Sigmoid colon (tissue), 7 donors: ENCODE data around the gene DCC. TPM values are rescaled to one million over a fixed set of nuclear protein-coding genes. Genes with fewer than 3 reads are reported as not detected.
A peak's percentile ranks its signal among the peaks of the same experiment; 100 is the strongest.
"Not testable (repeated sequence)": the region's sequence is repeated elsewhere in the genome, so short reads cannot be mapped to it uniquely, and the experiment has no call there.

Experiments
- DNase-seq: peaks from one replicate; pipeline ENCODE4 v3.0.0-alpha.2; 2019
- H3K27ac ChIP-seq, 4 donors: fragments of 200-600 bp; sonication (generic); one replicate each; pipeline ENCODE4 v1.5.1; 2016 to 2019; ENCODE audit warnings: mild to moderate bottlenecking in 1 of 4
- H3K27me3 ChIP-seq, 3 donors: fragments of 200-600 bp; sonication (generic); one replicate each; pipeline ENCODE4 v1.5.1; 2019; ENCODE audit warnings: mild to moderate bottlenecking in 1 of 3
- H3K36me3 ChIP-seq, 4 donors: fragments of 200-600 bp; sonication (generic); one replicate each; pipeline ENCODE4 v1.5.1; 2016 to 2019
- H3K4me1 ChIP-seq, 4 donors: fragments of 200-600 bp; sonication (generic); one replicate each; pipeline ENCODE4 v1.5.1; 2017 to 2019
- H3K4me3 ChIP-seq, 4 donors: fragments of 200-600 bp; sonication (generic); one replicate each; pipeline ENCODE4 v1.5.1; 2017 to 2019; ENCODE audit warnings: mild to moderate bottlenecking in 2 of 4, moderate library complexity in 1 of 4
- H3K9me3 ChIP-seq, 4 donors: fragments of 200-600 bp in 3 of 4; sonication (generic) in 3 of 4; one replicate each; pipeline versions ENCODE4 v1.5.1 to v1.6.1; 2013 to 2019
- CTCF ChIP-seq, 4 experiments: fragments of 450-650 bp in 3 of 4; fragments of 200-600 bp in 1 of 4; IDR thresholded peaks; one replicate each; pipeline ENCODE4 v1.5.1; 2016 to 2019; ENCODE audit warnings: antibody characterized with exemption in 4 of 4, mild to moderate bottlenecking in 3 of 4, moderate library complexity in 2 of 4
- EP300 ChIP-seq, 4 donors: sonication (generic); formaldehyde crosslinking; IDR thresholded peaks; one replicate each; pipeline ENCODE4 v1.6.1; 2017; ENCODE audit warnings: antibody characterized with exemption in 4 of 4
- POLR2A ChIP-seq, 2 donors: fragments of 450-650 bp; IDR thresholded peaks; one replicate each; pipeline ENCODE4 v1.6.1; 2016; ENCODE audit warnings: antibody characterized with exemption in 2 of 2, mild to moderate bottlenecking in 2 of 2, moderate library complexity in 2 of 2
- POLR2AphosphoS5 ChIP-seq, 4 donors: sonication (generic); formaldehyde crosslinking; IDR thresholded peaks; one replicate each; pipeline ENCODE4 v1.6.1; 2017; ENCODE audit warnings: antibody characterized with exemption in 4 of 4
- WGBS, 2 donors: extraction: QIAGEN DNeasy Blood & Tissue Kit; methylation state at CpG; one replicate each; pipeline ENCODE4 v1.1.7; 2013; 5-methylcytosine and 5-hydroxymethylcytosine counted together
- intact Hi-C: fragments of 100-400 bp; cut with DNase I; formaldehyde crosslinking; loops from one replicate; pipeline ENCODE4 v1.15.1; 2023
- polyA plus RNA-seq, 3 donors: library from polyadenylated mRNA; stranded (reverse); fragments of 200-250 nt; gene quantifications; one replicate each; pipeline ENCODE4 v1.2.3, GENCODE V29; 2013
- total RNA-seq, 4 donors: library from RNA; depleted of rRNA; stranded (reverse); fragments of >200 nt; gene quantifications; one replicate each; pipeline ENCODE4 v1.1.0, GENCODE V29; 2016
- donor health status: healthy with polysubstance abuse.
- donor health status: Bipolar disorder and iron deficiency.
- donor health status: healthy.

The DCC gene
- total and polyA plus RNA-seq, 7 donors: 0.04 to 0.83 (median 0.36) TPM; not detected in 2

GRCh38 chr18:52352920-52353319 lies 12.9 kb downstream of the DCC start:
- Histone ChIP-seq H3K4me3 (no peak overlapping the region), H3K27me3 (no peaks in the 10 kb centered on the region), H3K9me3 (no peaks in the 10 kb centered on the region), H3K4me1 (peaks cover 0 to 17% (median 14%) of the 10 kb centered on the region in 4 donors), H3K27ac (peak overlapping the region in 2 of 4 donors; percentile 8 to 64), H3K36me3 (no peaks in the 10 kb centered on the region)
- 85 to 87% methylated on average over 3 of the region's 3 CpGs for WGBS, 2 donors
- TF ChIP-seq EP300 (IDR thresholded peaks at IDR 0.05): no peak
- no peak for TF ChIP-seq POLR2AphosphoS5 (IDR thresholded peaks at IDR 0.05)
- no peak for TF ChIP-seq POLR2A (IDR thresholded peaks at IDR 0.05)
- TF ChIP-seq CTCF (IDR thresholded peaks at IDR 0.05): no peak
- intact Hi-C loops: no loop called here
- no peak for DNase-seq

GRCh38 chr18:52353589-52353988 lies 13.6 kb downstream of the DCC start:
- 76 to 81% methylated on average over 4 of the region's 4 CpGs for WGBS, 2 donors
- no peak overlapping the region for H3K4me3 ChIP-seq
- H3K36me3 ChIP-seq: no peaks in the 10 kb centered on the region
- H3K4me1 ChIP-seq: peaks cover 0 to 17% (median 14%) of the 10 kb centered on the region in 4 donors
- no peak for DNase-seq
- H3K9me3 ChIP-seq: no peaks in the 10 kb centered on the region
- peak overlapping the region in 3 of 4 donors; percentile 8 to 64 (median 48) for H3K27ac ChIP-seq
- no peak for TF ChIP-seq CTCF (IDR thresholded peaks at IDR 0.05)
- no peak for TF ChIP-seq POLR2AphosphoS5 (IDR thresholded peaks at IDR 0.05)
- no peak for TF ChIP-seq EP300 (IDR thresholded peaks at IDR 0.05)
- TF ChIP-seq POLR2A (IDR thresholded peaks at IDR 0.05): no peak
- H3K27me3 ChIP-seq: no peaks in the 10 kb centered on the region
- intact Hi-C loops: no loop called here

- no peak for DNase-seq
- intact Hi-C loops: no loop called here
- H3K9me3 ChIP-seq: no peaks in the 10 kb centered on the region
- no peak overlapping the region for H3K27ac ChIP-seq
- H3K27me3 ChIP-seq: no peaks in the 10 kb centered on the region
- H3K4me3 ChIP-seq: no peak overlapping the region
- no peak for TF ChIP-seq POLR2A (IDR thresholded peaks at IDR 0.05)
- TF ChIP-seq EP300 (IDR thresholded peaks at IDR 0.05): no peak
- no peak for TF ChIP-seq CTCF (IDR thresholded peaks at IDR 0.05)
- no peak for TF ChIP-seq POLR2AphosphoS5 (IDR thresholded peaks at IDR 0.05)
- H3K36me3 ChIP-seq: no peaks in the 10 kb centered on the region
- WGBS, 2 donors: 85 to 87% methylated on average over 1 of the region's 1 CpG
- no peaks in the 10 kb centered on the region for H3K4me1 ChIP-seq
Observed at GRCh38 chr18:52363861-52364260, 23.9 kb downstream of the DCC start.

- H3K9me3 ChIP-seq, H3K27me3 ChIP-seq, DNase-seq, intact Hi-C loops, H3K36me3 ChIP-seq, H3K4me3 ChIP-seq, H3K4me1 ChIP-seq, H3K27ac ChIP-seq: not testable (repeated sequence)
- 92 to 95% methylated on average over 27 of the region's 27 CpGs for WGBS, 2 donors
Observed at GRCh38 chr18:52366851-52367250, 26.9 kb downstream of the DCC start.

- Histone ChIP-seq H3K27me3 (no peaks in the 10 kb centered on the region), H3K27ac (no peak overlapping the region), H3K4me3 (no peak overlapping the region), H3K36me3 (no peaks in the 10 kb centered on the region), H3K4me1 (no peaks in the 10 kb centered on the region), H3K9me3 (no peaks in the 10 kb centered on the region)
- TF ChIP-seq CTCF (IDR thresholded peaks at IDR 0.05) (no peak), EP300 (IDR thresholded peaks at IDR 0.05) (no peak), POLR2AphosphoS5 (IDR thresholded peaks at IDR 0.05) (no peak), POLR2A (IDR thresholded peaks at IDR 0.05) (no peak)
- no peak for DNase-seq
- WGBS, 2 donors: 56 to 65% methylated on average over 3 of the region's 3 CpGs
- intact Hi-C loops: no loop called here
Observed at GRCh38 chr18:52367953-52368742, 28.2 kb downstream of the DCC start.
